ENCODE results near the gene SBF2.
"Not testable (repeated sequence)": the region's sequence is repeated elsewhere in the genome, so short reads cannot be mapped to it uniquely, and the experiment has no call there.

Gene SBF2

DNA sequence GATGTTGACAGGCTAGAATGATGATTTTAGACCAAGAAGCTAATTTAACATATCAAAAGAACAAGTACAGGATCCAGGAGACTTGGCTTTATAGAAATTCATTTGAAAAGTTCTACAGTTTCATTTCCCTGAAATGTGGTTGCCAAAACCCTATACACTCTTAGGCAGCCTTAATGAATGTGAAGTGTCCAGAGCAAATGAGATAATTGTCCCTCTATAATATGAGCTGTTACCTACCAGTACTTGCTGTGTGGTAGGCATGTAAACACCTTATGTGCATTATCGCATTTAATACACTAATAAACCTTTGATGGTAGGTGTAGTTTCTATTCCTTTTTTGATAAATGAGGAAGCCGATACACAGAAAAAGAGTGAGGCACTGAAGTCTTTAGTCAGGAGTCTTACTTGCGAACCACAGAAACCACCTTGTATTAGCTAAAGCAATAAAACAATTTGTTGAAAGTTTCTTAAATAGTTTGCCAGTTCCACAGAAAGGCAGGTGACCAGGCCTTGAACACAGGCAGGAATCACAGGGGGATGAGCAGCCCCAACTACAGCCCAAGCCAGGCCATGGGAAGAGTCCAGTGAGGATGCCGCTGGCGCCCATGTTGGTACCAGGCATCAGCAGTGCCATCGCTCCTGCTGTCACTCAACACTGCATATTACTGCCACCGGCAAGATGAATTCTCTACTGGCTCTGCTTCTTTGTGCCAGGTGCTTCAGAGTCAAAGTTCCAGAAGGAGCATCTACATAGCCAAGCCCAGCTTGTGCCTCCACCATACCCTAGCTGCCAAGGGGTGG is 548.4 kb downstream of the SBF2 start:
- no peak for DNase-seq (ENCODE audit: low read depth)

DNA sequence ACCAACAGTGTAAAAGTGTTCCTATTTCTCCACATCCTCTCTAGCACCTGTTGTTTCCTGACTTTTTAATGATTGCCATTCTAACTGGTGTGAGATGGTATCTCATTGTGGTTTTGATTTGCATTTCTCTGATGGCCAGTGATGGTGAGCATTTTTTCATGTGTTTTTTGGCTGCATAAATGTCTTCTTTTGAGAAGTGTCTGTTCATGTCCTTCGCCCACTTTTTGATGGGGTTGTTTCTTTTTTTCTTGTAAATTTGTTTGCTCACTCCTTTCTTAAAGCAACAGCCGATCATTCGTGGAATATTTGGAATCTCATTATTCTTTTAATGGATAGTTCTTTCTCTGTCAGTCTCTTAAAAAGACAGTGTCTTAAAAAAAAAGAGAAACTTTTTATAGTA is 550.5 kb downstream of the SBF2 start:
- DNase-seq (ENCODE audit: low read depth): not testable (repeated sequence)

DNA sequence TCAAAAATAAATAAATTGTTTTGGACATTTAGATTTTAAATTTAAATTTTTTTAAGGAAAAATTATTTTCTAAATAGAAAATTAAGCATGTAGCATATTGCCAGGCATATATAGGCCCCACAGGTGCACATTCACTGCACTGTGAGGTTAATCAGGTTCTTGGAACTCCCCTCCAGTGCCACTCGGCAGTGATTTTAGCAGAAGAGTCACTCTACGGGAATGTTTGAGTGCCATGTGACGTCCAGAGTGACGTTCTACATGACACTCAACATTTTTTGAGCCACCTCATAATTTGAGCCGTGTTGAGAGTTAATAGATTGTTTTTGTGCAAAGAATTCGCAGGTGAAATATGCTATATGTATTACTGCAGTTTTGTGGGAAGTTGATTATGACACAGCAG is 552.8 kb downstream of the SBF2 start:
- no peak for DNase-seq (ENCODE audit: low read depth)

DNA sequence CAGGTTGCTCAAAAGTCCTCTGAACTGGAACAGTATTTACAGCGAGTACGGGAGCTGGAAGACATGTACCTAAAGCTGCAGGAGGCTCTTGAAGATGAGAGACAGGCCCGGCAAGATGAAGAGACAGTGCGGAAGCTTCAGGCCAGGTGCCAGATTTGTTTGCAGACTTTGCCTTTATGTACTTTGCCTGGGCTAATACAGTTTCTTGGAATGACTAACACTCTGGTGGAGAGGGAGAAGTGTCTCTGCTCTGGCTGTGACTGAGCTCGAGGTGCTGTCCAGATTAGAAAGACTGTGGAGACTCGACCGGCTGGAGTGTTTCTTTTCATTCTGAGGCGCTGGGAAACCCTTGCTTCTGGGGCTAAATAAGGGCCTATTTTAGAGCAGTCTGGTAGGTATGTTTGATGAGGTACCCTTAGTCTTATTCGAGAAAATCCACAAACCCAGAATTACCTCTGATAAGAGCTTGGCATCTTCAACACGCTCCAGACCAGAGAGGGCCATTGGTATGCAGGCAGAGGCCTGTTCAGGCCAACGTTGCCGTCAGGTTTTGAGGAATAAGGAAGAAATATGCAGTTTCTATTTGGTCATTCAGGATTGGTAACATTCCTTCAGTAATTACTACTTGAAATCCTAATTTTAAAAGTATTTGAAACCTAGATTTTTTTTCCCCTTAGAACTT is 553.7 kb downstream of the SBF2 start:
- DNase-seq (ENCODE audit: low read depth): no peak

DNA sequence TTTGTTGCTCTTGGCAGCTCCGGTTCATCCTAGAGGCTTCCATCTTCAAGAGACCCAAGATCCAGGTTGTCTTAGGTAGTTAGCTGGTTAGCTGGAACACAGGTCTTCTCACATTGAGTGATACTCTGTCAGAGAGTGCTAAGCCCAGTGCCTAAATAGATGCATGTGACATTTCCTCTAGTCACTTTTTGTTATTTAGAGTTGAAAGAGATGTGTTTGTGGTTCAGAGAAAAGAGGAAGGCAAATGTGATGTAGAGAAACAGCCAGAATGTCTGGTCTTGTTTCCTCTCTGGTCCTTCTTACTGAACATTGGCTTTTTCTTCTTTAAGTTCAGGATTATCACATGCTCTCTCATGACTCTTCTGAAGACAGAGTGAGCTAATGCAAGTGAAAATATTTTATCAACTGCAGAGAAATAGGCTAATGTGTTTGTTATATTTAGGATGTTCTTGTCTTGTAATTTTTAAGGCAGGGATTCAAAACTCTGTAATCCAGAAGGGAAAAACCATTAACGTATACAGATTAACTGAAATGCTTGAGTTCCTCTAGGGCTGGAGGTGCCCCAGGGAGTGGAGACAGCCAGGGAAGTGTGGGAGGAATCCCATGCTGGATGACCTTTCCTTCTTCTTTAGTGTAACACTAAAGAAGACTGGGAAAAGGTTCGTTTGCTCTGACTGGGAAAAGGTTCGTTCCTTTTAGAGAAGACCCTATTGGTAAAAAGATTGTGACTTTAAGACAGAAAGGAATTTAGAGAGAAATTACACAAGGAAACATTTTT is 554.7 kb downstream of the SBF2 start:
- DNase-seq (ENCODE audit: low read depth): no peak

DNA sequence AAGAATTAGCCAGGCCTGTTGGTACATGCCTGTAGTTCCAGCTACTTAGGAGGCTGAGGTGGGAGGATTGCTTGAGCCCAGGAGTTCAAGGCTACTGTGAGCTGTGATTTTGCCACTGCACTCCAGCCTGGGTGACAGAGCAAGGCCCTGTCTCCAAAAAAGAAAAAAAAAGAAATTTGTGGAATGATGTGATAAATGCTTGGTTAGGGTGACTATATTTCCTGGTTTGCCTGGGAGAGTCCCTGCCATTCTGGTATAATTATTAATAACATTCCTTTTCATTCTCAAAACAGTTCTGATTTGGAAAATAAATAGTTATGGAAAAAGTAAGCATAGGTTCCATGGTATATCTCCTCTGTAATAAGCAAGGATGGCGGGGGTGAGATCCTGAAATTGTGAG is 555.3 kb downstream of the SBF2 start:
- DNase-seq (ENCODE audit: low read depth): no peak

DNA sequence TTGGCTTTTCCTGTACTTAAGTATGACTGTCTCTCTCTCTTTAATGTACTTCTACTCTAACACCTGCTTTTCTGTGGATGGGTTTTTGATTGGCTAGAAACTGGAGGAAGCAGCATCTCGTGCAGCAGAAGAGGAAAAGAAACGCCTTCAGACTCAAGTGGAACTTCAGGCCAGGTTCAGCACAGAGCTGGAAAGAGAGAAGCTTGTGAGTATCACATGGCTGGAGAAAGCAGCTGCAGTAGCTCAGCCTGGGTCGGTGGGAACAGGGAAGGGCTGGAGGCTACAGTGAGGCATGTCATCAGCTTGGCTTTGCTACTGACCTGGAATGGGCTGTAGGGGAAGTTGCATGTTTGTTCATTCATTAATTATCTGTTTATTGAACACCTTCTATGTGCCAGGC is 555.9 kb downstream of the SBF2 start:
- no peak for DNase-seq (ENCODE audit: low read depth)

DNA sequence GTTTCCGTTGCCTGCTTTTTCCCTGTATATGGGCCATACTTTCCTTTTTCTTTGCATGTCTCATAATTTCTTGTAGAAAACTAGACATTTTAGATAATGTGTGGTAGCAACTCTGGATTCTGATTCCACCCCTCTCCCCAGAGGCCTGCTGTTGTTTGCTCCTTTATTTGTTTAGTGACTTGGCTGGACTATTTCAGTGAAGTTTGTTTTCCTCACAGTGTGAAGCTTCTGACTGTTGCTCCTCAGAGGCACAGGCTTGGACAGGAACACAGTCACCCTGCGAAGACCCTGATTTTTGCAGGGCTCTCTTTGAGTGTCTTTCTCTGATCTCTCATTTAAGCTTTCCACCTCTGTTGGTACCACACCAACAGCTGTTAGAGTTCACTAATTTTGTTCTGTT is 557.7 kb downstream of the SBF2 start:
- no peak for DNase-seq (ENCODE audit: low read depth)

DNA sequence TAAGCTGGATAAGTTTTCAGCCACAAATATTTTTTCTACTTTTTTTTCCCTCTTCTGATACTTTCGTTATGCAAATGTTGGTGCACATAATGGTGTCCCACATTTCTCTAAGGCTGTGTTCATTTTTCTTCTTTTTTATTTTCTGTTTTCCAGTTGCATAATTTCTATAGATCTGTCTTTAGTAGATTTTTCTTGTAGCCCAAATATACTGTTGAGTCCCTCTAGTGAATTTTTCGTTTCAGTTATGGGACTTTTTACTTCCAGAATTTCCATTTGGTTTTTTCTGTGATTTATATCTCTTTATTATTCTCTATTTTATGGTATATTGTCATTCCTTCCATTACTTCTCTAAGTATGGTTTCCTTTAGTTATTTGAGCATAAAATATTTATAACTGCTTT is 558.1 kb downstream of the SBF2 start:
- DNase-seq (ENCODE audit: low read depth): no peak

DNA sequence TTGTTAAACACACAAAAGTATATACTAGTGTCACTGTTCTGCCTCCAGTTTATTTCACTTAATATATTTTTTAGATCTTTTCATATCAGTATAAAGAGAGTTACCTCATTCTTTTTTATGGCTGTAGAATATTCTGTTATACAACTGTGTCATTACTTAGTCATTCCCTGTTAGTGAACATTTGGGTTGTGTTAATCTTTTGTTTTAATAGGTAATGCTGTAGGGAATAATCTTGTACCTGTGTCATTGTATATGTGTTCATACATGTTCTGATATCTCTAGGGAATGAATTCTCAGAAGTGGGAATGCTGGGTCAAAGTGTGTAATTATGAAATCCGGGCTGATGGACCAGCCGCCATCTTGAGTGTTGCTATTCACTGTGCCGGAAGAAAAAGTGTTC is 558.8 kb downstream of the SBF2 start:
- DNase-seq (ENCODE audit: low read depth): no peak

DNA sequence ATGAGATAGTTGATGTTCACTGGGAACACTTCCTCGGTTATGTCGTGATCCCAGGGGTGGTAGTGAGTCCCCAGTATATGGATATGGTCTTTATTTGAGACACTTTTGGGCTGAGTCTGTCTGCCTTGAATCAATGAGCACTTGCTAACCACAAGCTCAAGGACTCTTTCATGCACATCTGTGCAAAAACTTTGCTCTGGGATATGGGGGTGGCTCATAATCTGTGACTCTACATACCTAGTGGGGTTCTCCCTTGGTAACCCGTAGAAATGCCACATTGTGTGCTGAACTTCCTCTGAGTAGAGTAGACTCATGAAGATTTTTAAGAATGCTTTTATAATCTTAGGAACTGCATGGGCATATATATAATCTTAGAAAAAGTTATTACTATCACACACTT is 560.8 kb downstream of the SBF2 start:
- no peak for DNase-seq (ENCODE audit: low read depth)

DNA sequence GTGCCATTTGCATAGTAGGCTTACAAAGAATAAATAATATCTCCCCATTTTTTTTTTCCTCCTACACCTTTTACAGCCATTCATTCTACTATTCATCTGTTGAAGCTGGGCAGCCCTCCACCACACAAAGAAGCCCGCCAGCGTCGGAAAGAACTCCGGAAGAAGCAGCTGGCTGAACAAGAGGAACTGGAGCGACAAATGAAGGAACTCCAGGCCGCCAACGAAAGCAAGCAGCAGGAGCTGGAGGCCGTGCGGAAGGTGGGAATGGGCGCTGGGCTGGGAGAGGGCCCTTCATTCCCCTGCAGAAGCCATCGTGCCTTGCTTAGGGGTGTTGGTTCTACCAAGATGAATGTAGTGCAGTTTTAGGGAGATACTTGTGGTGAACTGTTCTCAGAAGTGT is 561.6 kb downstream of the SBF2 start:
- DNase-seq (ENCODE audit: low read depth): no peak

DNA sequence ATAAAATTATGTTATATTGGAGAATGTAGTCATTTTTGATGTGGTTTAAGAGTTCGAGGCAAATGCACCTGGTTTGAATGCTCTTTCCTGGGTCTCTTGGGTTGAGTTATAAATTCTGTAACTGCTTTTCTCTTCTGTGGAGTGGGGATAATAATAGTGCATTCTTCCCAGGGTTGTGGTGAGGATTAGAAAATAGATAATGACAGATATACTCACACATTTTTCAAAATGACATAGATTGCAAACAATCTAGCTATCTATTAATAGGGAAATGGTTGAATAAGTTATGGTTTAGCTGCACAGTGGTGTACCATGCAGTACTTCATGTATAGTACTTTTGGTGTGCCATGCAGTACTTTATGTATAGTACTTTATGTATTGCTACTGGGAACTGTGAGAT is 562.8 kb downstream of the SBF2 start:
- no peak for DNase-seq (ENCODE audit: low read depth)

All from stimulated activated CD8-positive, alpha-beta memory T cell treated with anti-CD3 and anti-CD28 coated beads, Interleukin-12 subunit alpha, Interleukin-12 subunit beta, amount 100 ng/mL, for 1 hour (primary cell).